HepG2 (cell line): ENCODE data around the gene WFDC1. TPM values are rescaled to one million over a fixed set of nuclear protein-coding genes. Genes with fewer than 3 reads are reported as not detected.

Experiments
- DPF2 ChIP-seq: sonication (generic); formaldehyde crosslinking; IDR thresholded peaks from 2 replicates; pipeline ENCODE4 v1.4.0; 2020; ENCODE audit warnings: mild to moderate bottlenecking, low read depth, missing genetic modification reagents, borderline replicate concordance
- FOXO1 ChIP-seq: sonication (generic); formaldehyde crosslinking; IDR thresholded peaks from 2 replicates; pipeline ENCODE4 v1.4.0; 2020; ENCODE audit warnings: missing genetic modification reagents
- HDAC1 ChIP-seq: sonication (generic); formaldehyde crosslinking; IDR thresholded peaks from 2 replicates; pipeline ENCODE4 v1.5.1; 2020; ENCODE audit warnings: mild to moderate bottlenecking, missing genetic modification reagents
- MTA1 ChIP-seq: sonication (generic); formaldehyde crosslinking; IDR thresholded peaks from 2 replicates; pipeline ENCODE4 v1.4.0; 2020; ENCODE audit warnings: missing genetic modification reagents, mild to moderate bottlenecking, borderline replicate concordance
- RFX3 ChIP-seq: IDR thresholded peaks from 2 replicates; pipeline ENCODE4 v1.6.1; 2016; ENCODE audit warnings: missing biosample characterization, missing genetic modification reagents
- SMAD9 ChIP-seq: sonication (generic); formaldehyde crosslinking; IDR thresholded peaks from 2 replicates; pipeline ENCODE4 v1.5.1; 2020; ENCODE audit warnings: mild to moderate bottlenecking, missing genetic modification reagents
- SOX6 ChIP-seq, 2 experiments: fragments of 450-650 bp in 1 of 2; sonication (generic) in 1 of 2; formaldehyde crosslinking in 1 of 2; IDR thresholded peaks; 2 replicates each; pipeline versions ENCODE4 v1.4.0 to v1.6.1; 2017 to 2020; ENCODE audit warnings: antibody characterized with exemption in 1 of 2, mild to moderate bottlenecking in 1 of 2, missing genetic modification reagents in 1 of 2
- ZKSCAN1 ChIP-seq: fragments of 150-350 bp; IDR thresholded peaks from 2 replicates; pipeline ENCODE4 v1.6.1; 2014; ENCODE audit warnings: low read length
- ZMYM2 ChIP-seq: sonication (generic); formaldehyde crosslinking; IDR thresholded peaks from 2 replicates; pipeline ENCODE4 v1.8.0; 2022; ENCODE audit warnings: mild to moderate bottlenecking, missing genetic modification reagents
- ZNF350 ChIP-seq: sonication (generic); formaldehyde crosslinking; IDR thresholded peaks from 2 replicates; pipeline ENCODE4 v1.4.0; 2020; ENCODE audit warnings: mild to moderate bottlenecking, low read depth, missing genetic modification reagents, borderline replicate concordance
- ZNF577 ChIP-seq: sonication (generic); formaldehyde crosslinking; IDR thresholded peaks from 2 replicates; pipeline ENCODE4 v1.4.0; 2020; ENCODE audit warnings: mild to moderate bottlenecking, low read depth, missing genetic modification reagents, borderline replicate concordance
- ZNF678 ChIP-seq: sonication (generic); formaldehyde crosslinking; IDR thresholded peaks from 2 replicates; pipeline ENCODE4 v1.4.0; 2020; ENCODE audit warnings: mild to moderate bottlenecking, missing genetic modification reagents
- ZZZ3 ChIP-seq: sonication (generic); formaldehyde crosslinking; IDR thresholded peaks from 2 replicates; pipeline ENCODE4 v1.4.0; 2020; ENCODE audit warnings: missing genetic modification reagents, mild to moderate bottlenecking, borderline replicate concordance
- polyA plus RNA-seq, 8 experiments: library from polyadenylated mRNA; depleted of rRNA in 3 of 8; stranded (reverse) in 7 of 8; unstranded in 1 of 8; fragments of >200 nt; fragmentation: Illumina TruSeq in 4 of 8; extraction: Trizol in 4 of 8; gene quantifications; 2 replicates each; pipeline versions ENCODE4 v1.2.1 to v1.2.3, GENCODE V29; 2011 to 2016; ENCODE audit warnings: low read depth in 4 of 8, missing spikeins in 1 of 8, mixed read lengths in 1 of 8; ENCODE audit not compliant: insufficient read depth in 1 of 8
- total RNA-seq, 5 experiments: library from RNA; depleted of rRNA; stranded (reverse); fragments of >200 nt; fragmentation: Illumina TruSeq; extraction: Trizol; gene quantifications; 2 replicates each; pipeline ENCODE4 v1.2.3, GENCODE V29; 2016; ENCODE audit warnings: low read depth in 1 of 5
- TF ChIP-seq, protein P1 (sequence below): sonication (generic); formaldehyde crosslinking; IDR thresholded peaks from 2 replicates; pipeline ENCODE4 v1.4.0; 2020; ENCODE audit warnings: missing genetic modification reagents, mild to moderate bottlenecking, borderline replicate concordance
- TF ChIP-seq, protein P2 (sequence below): sonication (generic); formaldehyde crosslinking; IDR thresholded peaks from 2 replicates; pipeline ENCODE4 v1.4.0; 2020; ENCODE audit warnings: missing genetic modification reagents
- TF ChIP-seq, protein P3 (sequence below), 2 experiments: fragments of 450-650 bp in 1 of 2; sonication (generic) in 1 of 2; formaldehyde crosslinking; IDR thresholded peaks; 2 replicates each; pipeline versions ENCODE4 v1.5.0 to v1.8.0; 2020 to 2022; ENCODE audit warnings: mild to moderate bottlenecking in 1 of 2, missing genetic modification reagents in 1 of 2
- TF ChIP-seq, protein P4 (sequence below): sonication (generic); formaldehyde crosslinking; IDR thresholded peaks from 2 replicates; pipeline ENCODE4 v1.4.0; 2020; ENCODE audit warnings: missing genetic modification reagents
- TF ChIP-seq, protein P5 (sequence below): sonication (generic); formaldehyde crosslinking; IDR thresholded peaks from 2 replicates; pipeline ENCODE4 v1.5.0; 2020; ENCODE audit warnings: mild to moderate bottlenecking, low read depth, missing genetic modification reagents, borderline replicate concordance

WFDC1 gene
- total and polyA plus RNA-seq, 2 of the 13 experiments (the other 11 are each of a cell fraction or from before 2014, with no cell fraction given), result not detected

DNA sequence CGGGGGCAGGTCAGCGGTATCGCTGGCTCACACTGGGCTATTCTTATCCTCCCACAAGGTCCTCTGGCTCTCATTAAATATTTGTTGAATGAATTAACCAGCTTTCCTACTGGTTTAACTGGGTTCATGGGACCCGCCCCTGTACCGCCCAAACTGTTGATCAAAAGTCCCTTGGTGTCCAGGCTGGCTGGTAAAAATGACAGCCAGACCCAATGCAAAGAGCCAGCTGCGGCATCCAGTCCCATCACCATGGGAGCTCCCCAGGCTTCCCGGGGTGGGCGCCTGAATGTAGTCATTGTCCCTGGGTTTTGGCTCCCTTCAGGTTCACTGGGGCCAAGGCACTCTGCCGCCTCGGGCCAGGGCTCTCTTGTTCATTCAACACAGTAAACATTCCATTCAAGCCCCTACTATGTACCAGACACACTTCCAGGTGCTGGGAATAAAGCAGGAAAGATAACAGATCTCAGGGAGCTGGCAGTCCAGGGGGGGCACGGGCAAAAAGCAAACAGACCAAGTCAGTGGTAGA, 62.0 kb downstream of the WFDC1 start (continued):
- TF ChIP-seq RFX3 (CRISPR knock-in tag) (no peak), ZNF350 (0 out of 2 replicates have a peak, but pooled peaks have one; percentile 25), FOXO1 (CRISPR knock-in tag) (no peak), SMAD9 (no peak), ZZZ3 (CRISPR knock-in tag) (no peak), DPF2 (CRISPR knock-in tag) (no peak), ZNF577 (CRISPR knock-in tag) (no peak), MTA1 (CRISPR knock-in tag) (no peak), SOX6 (IDR thresholded peaks at IDR 0.05) (no peak), SOX6 (CRISPR knock-in tag; IDR thresholded peaks at IDR 0.05) (peak; percentile 76), ZNF678 (CRISPR knock-in tag) (no peak), ZKSCAN1 (peak; percentile 75), ZMYM2 (CRISPR knock-in tag) (no peak), HDAC1 (CRISPR knock-in tag) (0 out of 2 replicates have a peak, but pooled peaks have one; percentile 23)
- TF ChIP-seq, protein P1, sequence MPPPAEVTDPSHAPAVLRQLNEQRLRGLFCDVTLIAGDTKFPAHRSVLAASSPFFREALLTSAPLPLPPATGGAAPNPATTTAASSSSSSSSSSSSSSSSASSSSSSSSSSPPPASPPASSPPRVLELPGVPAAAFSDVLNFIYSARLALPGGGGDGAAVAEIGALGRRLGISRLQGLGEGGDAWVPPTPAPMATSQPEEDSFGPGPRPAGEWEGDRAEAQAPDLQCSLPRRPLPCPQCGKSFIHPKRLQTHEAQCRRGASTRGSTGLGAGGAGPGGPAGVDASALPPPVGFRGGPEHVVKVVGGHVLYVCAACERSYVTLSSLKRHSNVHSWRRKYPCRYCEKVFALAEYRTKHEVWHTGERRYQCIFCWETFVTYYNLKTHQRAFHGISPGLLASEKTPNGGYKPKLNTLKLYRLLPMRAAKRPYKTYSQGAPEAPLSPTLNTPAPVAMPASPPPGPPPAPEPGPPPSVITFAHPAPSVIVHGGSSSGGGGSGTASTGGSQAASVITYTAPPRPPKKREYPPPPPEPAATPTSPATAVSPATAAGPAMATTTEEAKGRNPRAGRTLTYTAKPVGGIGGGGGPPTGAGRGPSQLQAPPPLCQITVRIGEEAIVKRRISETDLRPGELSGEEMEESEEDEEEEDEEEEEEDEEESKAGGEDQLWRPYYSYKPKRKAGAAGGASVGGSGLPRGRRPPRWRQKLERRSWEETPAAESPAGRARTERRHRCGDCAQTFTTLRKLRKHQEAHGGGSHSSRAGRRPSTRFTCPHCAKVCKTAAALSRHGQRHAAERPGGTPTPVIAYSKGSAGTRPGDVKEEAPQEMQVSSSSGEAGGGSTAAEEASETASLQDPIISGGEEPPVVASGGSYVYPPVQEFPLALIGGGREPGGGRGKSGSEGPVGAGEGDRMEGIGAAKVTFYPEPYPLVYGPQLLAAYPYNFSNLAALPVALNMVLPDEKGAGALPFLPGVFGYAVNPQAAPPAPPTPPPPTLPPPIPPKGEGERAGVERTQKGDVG, result no peak
- TF ChIP-seq, protein P2, sequence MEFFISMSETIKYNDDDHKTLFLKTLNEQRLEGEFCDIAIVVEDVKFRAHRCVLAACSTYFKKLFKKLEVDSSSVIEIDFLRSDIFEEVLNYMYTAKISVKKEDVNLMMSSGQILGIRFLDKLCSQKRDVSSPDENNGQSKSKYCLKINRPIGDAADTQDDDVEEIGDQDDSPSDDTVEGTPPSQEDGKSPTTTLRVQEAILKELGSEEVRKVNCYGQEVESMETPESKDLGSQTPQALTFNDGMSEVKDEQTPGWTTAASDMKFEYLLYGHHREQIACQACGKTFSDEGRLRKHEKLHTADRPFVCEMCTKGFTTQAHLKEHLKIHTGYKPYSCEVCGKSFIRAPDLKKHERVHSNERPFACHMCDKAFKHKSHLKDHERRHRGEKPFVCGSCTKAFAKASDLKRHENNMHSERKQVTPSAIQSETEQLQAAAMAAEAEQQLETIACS (CRISPR knock-in tag), result no peak
- TF ChIP-seq, protein P3, sequence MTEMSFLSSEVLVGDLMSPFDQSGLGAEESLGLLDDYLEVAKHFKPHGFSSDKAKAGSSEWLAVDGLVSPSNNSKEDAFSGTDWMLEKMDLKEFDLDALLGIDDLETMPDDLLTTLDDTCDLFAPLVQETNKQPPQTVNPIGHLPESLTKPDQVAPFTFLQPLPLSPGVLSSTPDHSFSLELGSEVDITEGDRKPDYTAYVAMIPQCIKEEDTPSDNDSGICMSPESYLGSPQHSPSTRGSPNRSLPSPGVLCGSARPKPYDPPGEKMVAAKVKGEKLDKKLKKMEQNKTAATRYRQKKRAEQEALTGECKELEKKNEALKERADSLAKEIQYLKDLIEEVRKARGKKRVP (CRISPR knock-in tag; IDR thresholded peaks at IDR 0.05), result no peak
- TF ChIP-seq, protein P4, sequence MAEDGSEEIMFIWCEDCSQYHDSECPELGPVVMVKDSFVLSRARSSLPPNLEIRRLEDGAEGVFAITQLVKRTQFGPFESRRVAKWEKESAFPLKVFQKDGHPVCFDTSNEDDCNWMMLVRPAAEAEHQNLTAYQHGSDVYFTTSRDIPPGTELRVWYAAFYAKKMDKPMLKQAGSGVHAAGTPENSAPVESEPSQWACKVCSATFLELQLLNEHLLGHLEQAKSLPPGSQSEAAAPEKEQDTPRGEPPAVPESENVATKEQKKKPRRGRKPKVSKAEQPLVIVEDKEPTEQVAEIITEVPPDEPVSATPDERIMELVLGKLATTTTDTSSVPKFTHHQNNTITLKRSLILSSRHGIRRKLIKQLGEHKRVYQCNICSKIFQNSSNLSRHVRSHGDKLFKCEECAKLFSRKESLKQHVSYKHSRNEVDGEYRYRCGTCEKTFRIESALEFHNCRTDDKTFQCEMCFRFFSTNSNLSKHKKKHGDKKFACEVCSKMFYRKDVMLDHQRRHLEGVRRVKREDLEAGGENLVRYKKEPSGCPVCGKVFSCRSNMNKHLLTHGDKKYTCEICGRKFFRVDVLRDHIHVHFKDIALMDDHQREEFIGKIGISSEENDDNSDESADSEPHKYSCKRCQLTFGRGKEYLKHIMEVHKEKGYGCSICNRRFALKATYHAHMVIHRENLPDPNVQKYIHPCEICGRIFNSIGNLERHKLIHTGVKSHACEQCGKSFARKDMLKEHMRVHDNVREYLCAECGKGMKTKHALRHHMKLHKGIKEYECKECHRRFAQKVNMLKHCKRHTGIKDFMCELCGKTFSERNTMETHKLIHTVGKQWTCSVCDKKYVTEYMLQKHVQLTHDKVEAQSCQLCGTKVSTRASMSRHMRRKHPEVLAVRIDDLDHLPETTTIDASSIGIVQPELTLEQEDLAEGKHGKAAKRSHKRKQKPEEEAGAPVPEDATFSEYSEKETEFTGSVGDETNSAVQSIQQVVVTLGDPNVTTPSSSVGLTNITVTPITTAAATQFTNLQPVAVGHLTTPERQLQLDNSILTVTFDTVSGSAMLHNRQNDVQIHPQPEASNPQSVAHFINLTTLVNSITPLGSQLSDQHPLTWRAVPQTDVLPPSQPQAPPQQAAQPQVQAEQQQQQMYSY (CRISPR knock-in tag), result no peak
- TF ChIP-seq, protein P5, sequence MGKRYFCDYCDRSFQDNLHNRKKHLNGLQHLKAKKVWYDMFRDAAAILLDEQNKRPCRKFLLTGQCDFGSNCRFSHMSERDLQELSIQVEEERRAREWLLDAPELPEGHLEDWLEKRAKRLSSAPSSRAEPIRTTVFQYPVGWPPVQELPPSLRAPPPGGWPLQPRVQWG (CRISPR knock-in tag), result no peak
